NOMO-1 treated with DMSO at 0.1 percent for 48 hours (cell line): Measurements from ENCODE around the gene MEPCE.
"Not testable (repeated sequence)": the region's sequence is repeated elsewhere in the genome, so short reads cannot be mapped to it uniquely, and the experiment has no call there.

Experiments
- DNase-seq: peaks from one replicate; lab custom pipeline; 2025; ENCODE audit not compliant: unreplicated experiment; lab: John Stamatoyannopoulos, UW

Gene MEPCE

GRCh38 chr7:100433276-100433591 lies 3.6 kb downstream of the MEPCE start:
- no peak for DNase-seq

DNA sequence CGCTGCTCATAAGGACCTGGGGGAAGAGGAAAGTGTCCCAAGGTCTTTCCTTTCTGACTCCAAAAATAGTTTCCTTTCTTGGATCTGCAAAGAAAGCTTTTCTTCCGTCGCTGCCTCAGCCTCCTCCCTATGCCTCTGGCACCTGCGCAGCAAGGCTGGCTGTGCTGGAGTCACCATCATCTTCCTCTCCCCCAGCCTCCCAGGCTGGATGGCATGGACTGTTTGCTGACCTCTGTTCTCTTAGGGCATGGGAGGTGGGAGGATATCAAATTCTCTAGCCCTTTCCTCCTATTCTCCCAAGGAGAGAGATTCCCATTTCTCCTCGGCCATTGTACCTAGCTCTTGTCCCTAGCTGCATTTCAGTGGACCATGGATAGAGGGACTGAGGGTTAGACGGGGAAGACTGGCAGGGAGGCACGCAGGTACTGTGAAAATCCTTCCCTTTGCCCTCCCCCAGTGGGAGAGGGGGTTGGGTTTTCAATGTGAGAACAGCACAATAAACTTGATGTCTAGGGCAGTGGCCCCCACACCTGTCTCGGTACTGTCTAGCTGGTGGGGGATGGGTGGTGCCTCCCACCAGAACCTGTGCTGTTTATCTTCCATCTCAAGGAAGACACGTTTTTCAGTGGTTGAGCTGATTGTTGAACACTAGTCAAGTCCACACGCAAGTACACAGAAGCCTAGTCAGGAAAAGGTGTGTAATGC lies 4.1 kb downstream of the MEPCE start:
- no peak for DNase-seq

GRCh38 chr7:100434297-100435144 lies 4.9 kb downstream of the MEPCE start:
- no peak for DNase-seq

- DNase-seq: peak; percentile 36
Measured at GRCh38 chr7:100435401-100436304, 6.0 kb downstream of the MEPCE start.

DNA sequence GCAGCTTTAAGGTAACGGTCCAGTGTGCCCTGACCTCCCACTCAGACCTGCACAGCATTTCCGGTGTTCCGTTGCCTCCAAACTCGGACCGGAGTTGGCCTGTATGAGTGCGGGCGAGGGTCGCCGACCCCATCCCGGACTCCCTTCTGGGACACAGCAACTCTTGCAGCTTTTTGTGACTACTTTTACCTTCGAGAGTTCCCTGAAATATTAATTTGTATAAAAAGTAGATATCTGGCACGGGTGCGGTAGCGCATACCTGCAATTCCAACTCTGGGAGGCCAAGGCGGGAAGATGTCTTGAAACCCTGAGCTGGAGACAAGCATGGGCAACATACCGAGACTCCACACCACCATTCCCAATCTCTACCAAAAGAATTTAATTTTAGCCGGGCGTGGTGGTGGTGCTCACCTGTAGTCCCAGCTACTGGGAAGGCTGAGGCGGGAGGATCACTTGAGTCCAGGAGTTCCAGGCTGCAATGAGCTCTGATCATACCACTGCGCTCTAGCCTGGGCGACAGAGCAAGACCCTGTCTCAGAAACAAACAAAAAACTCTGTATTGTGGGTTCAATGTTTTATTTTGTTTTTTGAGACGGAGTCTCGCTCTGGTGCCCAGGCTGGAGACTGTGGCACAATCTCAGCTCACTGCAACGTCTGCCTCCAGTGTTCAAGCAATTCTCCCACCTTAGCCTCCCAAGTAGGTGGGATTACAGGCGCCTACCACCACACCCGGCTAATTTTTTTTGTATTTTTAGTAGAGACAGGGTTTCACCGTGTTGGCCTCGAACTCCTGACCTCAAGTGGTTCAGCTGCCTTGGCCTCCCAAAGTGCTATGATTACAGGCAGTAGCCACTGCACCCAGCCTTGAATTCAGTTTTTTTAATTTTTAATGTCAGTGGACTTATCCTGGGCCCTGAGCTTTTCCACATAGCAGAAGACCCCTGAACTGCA lies 7.8 kb downstream of the MEPCE start:
- no peak for DNase-seq

GRCh38 chr7:100438172-100438571 lies 8.5 kb downstream of the MEPCE start:
- DNase-seq: no peak

DNA sequence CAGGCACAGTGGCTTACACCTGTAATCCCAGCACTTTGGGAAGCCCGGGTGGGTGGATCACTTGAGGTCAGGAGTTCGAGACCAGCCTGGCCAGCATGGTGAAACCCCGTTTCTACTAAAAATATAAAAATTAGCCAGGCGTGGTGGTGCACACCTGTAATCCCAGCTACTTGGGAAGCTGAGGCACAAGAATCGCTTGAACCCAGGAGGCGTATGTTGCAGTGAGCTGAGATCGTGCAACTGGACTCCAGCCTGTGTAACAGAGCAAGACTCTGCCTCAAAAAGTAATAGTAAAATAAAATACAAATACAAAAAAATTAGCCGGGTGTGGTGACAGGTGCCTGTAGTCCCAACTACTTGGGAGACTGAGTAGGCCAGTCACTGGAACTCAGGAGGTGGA lies 9.1 kb downstream of the MEPCE start:
- DNase-seq: not testable (repeated sequence)

- DNase-seq: not testable (repeated sequence)
Measured at GRCh38 chr7:100439244-100439643, 9.6 kb downstream of the MEPCE start.

DNA sequence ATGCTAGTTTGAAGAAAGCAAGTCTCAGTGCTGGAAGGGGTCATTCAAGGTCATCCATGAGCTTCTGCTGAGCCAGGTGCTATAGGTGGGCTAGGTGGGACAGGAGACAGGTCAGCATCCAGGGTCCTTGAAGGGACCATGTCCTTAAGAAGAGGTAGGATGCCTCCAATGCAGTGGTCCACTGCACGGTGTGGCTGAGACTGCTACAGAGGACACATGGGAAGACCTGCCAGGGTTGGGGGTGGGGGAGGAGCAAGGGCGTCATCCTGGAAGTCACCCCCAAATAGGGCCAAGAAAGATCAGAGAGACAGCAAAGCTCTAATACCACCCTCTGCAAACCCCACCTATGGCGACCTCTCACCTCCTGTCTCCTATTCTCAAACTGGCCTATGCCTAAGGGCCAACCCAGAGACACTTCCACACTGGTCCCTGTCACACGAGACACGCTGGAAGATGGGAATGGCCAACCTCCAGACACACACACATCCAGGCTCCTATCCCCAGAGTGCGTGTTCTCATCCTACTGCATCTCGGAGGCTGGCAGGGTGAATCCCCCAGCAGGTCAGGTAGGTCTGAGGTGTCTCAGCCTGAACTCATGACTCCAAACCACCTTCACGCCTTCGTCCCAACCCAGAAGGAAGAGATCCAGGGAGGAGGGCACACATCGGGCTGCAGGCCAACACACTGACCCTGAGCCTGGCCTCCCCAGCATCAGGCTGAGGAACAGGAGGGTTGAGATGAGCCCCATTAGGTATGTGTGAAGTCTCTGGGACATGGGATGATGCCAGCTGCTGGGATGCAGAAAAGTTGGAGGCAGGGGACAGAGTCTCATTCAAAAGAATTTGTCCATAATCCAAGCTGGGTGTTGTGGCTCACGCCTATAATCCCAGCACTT lies 12.3 kb downstream of the MEPCE start:
- no peak for DNase-seq

DNA sequence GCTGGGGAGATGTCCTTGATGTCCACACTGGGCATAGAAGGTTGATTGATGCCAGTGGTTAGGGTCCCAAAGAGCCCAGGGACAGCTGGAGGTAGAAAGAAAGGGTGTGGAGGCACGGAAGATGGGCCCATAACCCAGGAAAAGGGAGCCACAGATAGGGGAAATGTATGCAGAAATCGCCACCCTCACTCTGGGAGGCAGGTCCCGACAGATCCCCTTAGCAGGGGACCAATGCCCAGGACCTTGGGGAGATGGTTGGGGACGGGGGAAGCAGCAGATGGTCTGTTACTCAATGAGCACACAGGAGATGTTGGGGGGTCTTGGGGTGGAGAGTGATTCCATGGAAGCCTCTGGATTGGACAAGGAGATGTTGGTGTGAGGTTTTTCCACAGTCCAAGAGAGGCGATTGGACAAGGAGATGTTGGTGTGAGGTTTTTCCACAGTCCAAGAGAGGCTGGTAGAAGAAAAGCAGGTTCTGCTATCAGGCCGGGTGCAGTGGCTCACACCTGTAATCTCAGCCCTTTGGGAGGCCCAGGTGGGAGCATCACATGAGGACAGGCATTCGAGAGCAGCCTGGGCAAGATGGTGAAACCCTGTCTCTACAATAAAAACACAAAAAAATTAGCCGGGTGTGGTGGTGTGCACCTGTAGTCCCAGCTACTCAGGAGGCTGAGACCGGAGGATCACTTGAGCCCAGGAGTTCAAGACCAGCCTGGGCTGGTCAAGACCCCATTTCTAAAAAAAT lies 13.6 kb downstream of the MEPCE start:
- no peak for DNase-seq

- DNase-seq: peak; percentile 27
Measured at GRCh38 chr7:100444311-100445278, 15.0 kb downstream of the MEPCE start.

- no peak for DNase-seq
Measured at GRCh38 chr7:100446040-100446439, 16.4 kb downstream of the MEPCE start.

- not testable (repeated sequence) for DNase-seq
Measured at GRCh38 chr7:100447363-100447762, 17.7 kb downstream of the MEPCE start.

DNA sequence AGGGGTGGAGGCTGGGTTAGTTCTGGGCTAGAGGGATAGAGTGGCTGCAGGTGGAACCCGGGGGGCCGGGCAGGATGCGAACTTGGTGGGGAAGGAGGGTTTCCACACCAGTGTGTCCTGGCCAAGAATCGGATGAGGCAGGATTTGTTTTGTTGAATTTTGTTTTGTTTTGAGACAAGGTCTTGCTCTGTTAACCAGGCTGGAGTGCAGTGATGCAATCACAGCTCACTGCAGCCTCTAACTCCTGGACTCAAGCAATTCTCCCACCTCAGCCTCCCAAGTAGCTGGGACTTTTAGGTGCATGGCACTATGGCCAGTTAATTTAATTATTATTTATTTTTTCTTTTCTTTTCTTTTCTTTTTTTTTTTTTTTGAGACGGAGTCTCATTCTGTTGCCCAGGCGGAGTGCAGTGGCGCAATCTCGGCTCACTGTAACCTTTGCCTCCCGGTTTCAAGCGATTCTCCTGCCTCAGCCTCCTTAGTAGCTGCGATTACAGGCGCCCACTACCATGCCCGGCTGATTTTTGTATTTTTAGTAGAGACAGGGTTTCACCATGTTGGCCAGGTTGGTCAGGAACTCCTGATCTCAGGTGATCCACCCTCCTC lies 19.7 kb downstream of the MEPCE start:
- no peak for DNase-seq

DNA sequence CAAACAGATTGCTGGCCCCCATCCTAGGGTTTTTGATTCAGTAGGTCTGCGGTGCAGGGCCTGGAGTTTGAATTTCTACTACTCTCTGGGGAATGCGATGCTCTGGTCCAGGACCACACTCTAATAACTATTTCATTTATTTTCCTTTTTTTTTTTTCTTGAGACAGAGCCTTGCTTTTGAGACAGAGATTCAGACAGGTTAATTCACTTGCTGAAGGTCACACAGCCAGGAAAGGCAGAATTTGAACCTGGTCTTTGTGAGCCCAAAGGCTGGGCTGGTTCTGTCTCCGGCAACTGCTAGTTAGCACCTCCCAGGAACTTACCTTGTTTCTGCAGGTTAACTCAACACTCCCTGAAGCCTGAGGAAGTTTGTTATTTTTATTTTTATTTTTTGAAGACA lies 22.9 kb downstream of the MEPCE start:
- no peak for DNase-seq

DNA sequence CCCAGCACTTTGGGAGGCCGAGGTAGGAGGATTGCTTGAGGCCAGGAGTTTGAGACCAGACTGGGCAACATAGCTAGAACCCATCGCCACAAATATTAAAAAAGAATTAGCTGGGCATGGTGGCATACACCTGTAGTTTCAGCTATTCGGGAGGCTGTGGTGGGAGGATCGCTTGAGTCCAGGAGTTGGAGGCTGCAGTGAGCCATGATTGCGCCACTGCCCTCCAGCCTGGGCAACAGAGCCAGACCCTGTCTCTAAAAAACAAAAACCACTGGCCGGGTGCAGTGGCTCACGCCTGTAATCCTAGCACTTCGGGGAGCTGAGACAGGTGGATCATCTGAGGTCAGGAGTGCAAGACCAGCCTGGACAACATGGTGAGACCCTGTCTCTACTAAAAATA lies 24.2 kb downstream of the MEPCE start:
- not testable (repeated sequence) for DNase-seq

GRCh38 chr7:100455206-100455605 lies 25.6 kb downstream of the MEPCE start:
- no peak for DNase-seq
